Stimulated activated CD8-positive, alpha-beta memory T cell treated with anti-CD3 and anti-CD28 coated beads, Interleukin-2, amount 100 ng/mL, for 1 hour (primary cell): Measurements from ENCODE around the gene ZSCAN32.

Source experiments
- DNase-seq, 2 donors: peaks; one replicate each; pipeline ENCODE4 v3.0.0-alpha.2; 2020; ENCODE audit warnings: low read depth in 2 of 2

The ZSCAN32 gene

GRCh38 chr16:3400779-3401688 lies at the start of gene ZSCAN32, which contains the start of gene ZNF174:
ZSCAN32 (minus strand) TSS chr16:3401004; CDS start chr16:3397557, 3,447 bp downstream.
ZNF174 (plus strand) TSS chr16:3401215; CDS start chr16:3402005, 790 bp downstream.
- DNase-seq: peak; percentile 94 to 97

- no peak for DNase-seq
Observed at GRCh38 chr16:3444032-3444388, 43.2 kb upstream of the ZSCAN32 start.

GRCh38 chr16:3443108-3444031 lies 42.6 kb upstream of the ZSCAN32 start, which contains the start of the genes NAA60 and ZNF597:
NAA60 (plus strand) TSS chr16:3443680; CDS start chr16:3476228, 32,548 bp downstream.
ZNF597 (minus strand) TSS chr16:3443504; CDS start chr16:3443153, 351 bp downstream.
- DNase-seq: peak; percentile 27 to 59

GRCh38 chr16:3439637-3440036 lies 38.8 kb upstream of the ZSCAN32 start:
- no peak for DNase-seq

GRCh38 chr16:3434373-3434772 lies 33.6 kb upstream of the ZSCAN32 start:
- DNase-seq: no peak

- peak; percentile 3 to 24 for DNase-seq
Observed at GRCh38 chr16:3431779-3432219, 31.0 kb upstream of the ZSCAN32 start.

- no peak for DNase-seq
Observed at GRCh38 chr16:3413730-3414379, 13.1 kb upstream of the ZSCAN32 start.

GRCh38 chr16:3408561-3409197 lies 7.9 kb upstream of the ZSCAN32 start:
- DNase-seq: no peak

- no peak for DNase-seq
Observed at GRCh38 chr16:3401719-3402397, 1.1 kb upstream of the ZSCAN32 start.

GRCh38 chr16:3400446-3400778 lies 392 bp downstream of the ZSCAN32 start:
- no peak for DNase-seq

- DNase-seq: no peak
Observed at GRCh38 chr16:3389663-3390338, 11.0 kb downstream of the ZSCAN32 start.

- no peak for DNase-seq
Observed at GRCh38 chr16:3388325-3388724, 12.5 kb downstream of the ZSCAN32 start.

- DNase-seq: no peak
Observed at GRCh38 chr16:3383045-3383448, 17.8 kb downstream of the ZSCAN32 start.

GRCh38 chr16:3377917-3378316 lies 22.9 kb downstream of the ZSCAN32 start:
- no peak for DNase-seq

- no peak for DNase-seq
Observed at GRCh38 chr16:3375680-3376079, 25.1 kb downstream of the ZSCAN32 start.

GRCh38 chr16:3369073-3369472 lies 31.7 kb downstream of the ZSCAN32 start:
- DNase-seq: no peak

GRCh38 chr16:3364774-3365427 lies 35.9 kb downstream of the ZSCAN32 start:
- DNase-seq: peak; percentile 63 to 69

GRCh38 chr16:3363793-3364192 lies 37.0 kb downstream of the ZSCAN32 start:
- DNase-seq: no peak

GRCh38 chr16:3362931-3363330 lies 37.9 kb downstream of the ZSCAN32 start:
- no peak for DNase-seq
